Caco-2 (cell line): Measurements from ENCODE around the gene ADRA1B. TPM values are rescaled to one million over a fixed set of nuclear protein-coding genes. Genes with fewer than 3 reads are reported as not detected.
A peak's percentile ranks its signal among the peaks of the same experiment; 100 is the strongest.

ENCODE experiments used
- BruUV-seq: library from RNA; stranded (reverse); fragments of 400-500 nt; replicated peaks from 2 replicates; lab custom pipeline; 2021; lab: Mats Ljungman, UMichigan
- CTCF ChIA-PET: fragments of 300-600 bp; sonication (Branson Sonifier 250); formaldehyde crosslinking; loops from one replicate; lab custom pipeline; 2022; ENCODE audit warnings: antibody characterized with exemption; lab: Charles Lee
- POLR2A ChIA-PET: fragments of 300-600 bp; sonication (Branson Sonifier 250); formaldehyde crosslinking; loops from one replicate; lab custom pipeline; 2022; ENCODE audit warnings: antibody characterized with exemption; lab: Charles Lee
- DNase-seq, 2 experiments: peaks; one replicate each; pipeline versions ENCODE4 v3.0.0 to v3.0.0-alpha.2; 2020 to 2022
- H3K27me3 ChIP-seq: replicated peaks from 2 replicates; pipeline ENCODE4 v1.6.0; 2011; ENCODE audit warnings: low read length; ENCODE audit not compliant: control insufficient read depth, insufficient read depth
- H3K36me3 ChIP-seq: 2 replicates; pipeline ENCODE4 v1.5.1; 2011; ENCODE audit warnings: low read length; ENCODE audit not compliant: control insufficient read depth, insufficient read depth
- H3K4me1 ChIP-seq: fragments of 250-450 bp; sonication (Bioruptor Pico); 2 replicates; pipeline ENCODE4 v1.5.1; 2020; ENCODE audit warnings: mild to moderate bottlenecking
- H3K4me3 ChIP-seq: 2 replicates; pipeline ENCODE4 v1.5.1; 2011; ENCODE audit warnings: low read depth, mild to moderate bottlenecking, control low read depth, low read length
- H3K9me3 ChIP-seq: fragments of 250-450 bp; sonication (Bioruptor Pico); 2 replicates; pipeline ENCODE4 v1.5.1; 2020; ENCODE audit warnings: mild to moderate bottlenecking, moderate library complexity
- H3K27ac Mint-ChIP-seq: one replicate; pipeline ENCODE4 v1.8.0; 2022; ENCODE audit warnings: mixed read lengths; ENCODE audit not compliant: unreplicated experiment
- H3K27me3 Mint-ChIP-seq: one replicate; pipeline ENCODE4 v1.8.0; 2022; ENCODE audit warnings: mixed read lengths; ENCODE audit not compliant: insufficient read depth, unreplicated experiment
- H3K36me3 Mint-ChIP-seq: one replicate; pipeline ENCODE4 v1.8.0; 2022; ENCODE audit warnings: mild to moderate bottlenecking, mixed read lengths; ENCODE audit not compliant: insufficient read depth, unreplicated experiment
- H3K4me1 Mint-ChIP-seq: one replicate; pipeline ENCODE4 v1.8.0; 2022; ENCODE audit warnings: low read depth, mixed read lengths; ENCODE audit not compliant: unreplicated experiment
- H3K4me3 Mint-ChIP-seq: one replicate; pipeline ENCODE4 v1.8.0; 2022; ENCODE audit warnings: mild to moderate bottlenecking, moderate library complexity, mixed read lengths; ENCODE audit not compliant: unreplicated experiment
- H3K9me3 Mint-ChIP-seq: one replicate; pipeline ENCODE4 v1.8.0; 2022; ENCODE audit warnings: mixed read lengths; ENCODE audit not compliant: unreplicated experiment
- CTCF ChIP-seq, 2 experiments: fragments of 200-600 bp in 1 of 2; IDR thresholded peaks; 1 replicate in 1 of 2; 2 replicates in 1 of 2; pipeline versions ENCODE4 v1.5.1 to v1.8.0; 2011 to 2022; ENCODE audit warnings: antibody characterized with exemption in 1 of 2, control low read depth in 1 of 2, inconsistent platforms in 1 of 2, low read depth in 1 of 2, low read length in 1 of 2, mild to moderate bottlenecking in 1 of 2, moderate library complexity in 1 of 2; ENCODE audit not compliant: insufficient read depth in 1 of 2, severe bottlenecking in 1 of 2, unreplicated experiment in 1 of 2
- intact Hi-C: fragments of 100-400 bp; cut with micrococcal nuclease; formaldehyde crosslinking; loops from one replicate; pipeline ENCODE4 v1.10.0; 2022; ENCODE audit not compliant: unreplicated experiment
- total RNA-seq: library from RNA; stranded (reverse); gene quantifications from 2 replicates; pipeline ENCODE4 v1.2.3, GENCODE V29; 2022

Gene ADRA1B
- total RNA-seq, 1 experiment from 2014 or later = not detected

GRCh38 chr5:159878988-159879471 is 37.3 kb upstream of the ADRA1B start:
- peak in 1 of 2 experiments; percentile 25 for TF ChIP-seq CTCF (IDR thresholded peaks at IDR 0.05; ENCODE audit: insufficient read depth in 1 of 2, low read depth in 1 of 2, low read length in 1 of 2, severe bottlenecking in 1 of 2, unreplicated experiment in 1 of 2)
- no peaks in the 10 kb centered on the region for H3K36me3 ChIP-seq
- POLR2A ChIA-PET = no interaction called here
- CTCF ChIA-PET = no interaction called here
- peaks cover 11% of the 10 kb centered on the region for H3K4me1 Mint-ChIP-seq
- H3K27ac Mint-ChIP-seq = no peak overlapping the region
- peak; percentile 69 to 76 for DNase-seq
- H3K27me3 ChIP-seq = no peaks in the 10 kb centered on the region
- no peak overlapping the region for H3K4me3 Mint-ChIP-seq
- H3K4me1 ChIP-seq = no peaks in the 10 kb centered on the region; the same call in 1 of the 2 replicates
- peaks cover 24% of the 10 kb centered on the region for H3K27me3 Mint-ChIP-seq
- no TSS peak for BruUV-seq
- H3K36me3 Mint-ChIP-seq = no peaks in the 10 kb centered on the region
- H3K4me3 ChIP-seq = no peak overlapping the region
- peaks cover 7% of the 10 kb centered on the region for H3K9me3 Mint-ChIP-seq
- intact Hi-C loops = no loop called here
- no peaks in the 10 kb centered on the region for H3K9me3 ChIP-seq

GRCh38 chr5:159880676-159881075 is 35.6 kb upstream of the ADRA1B start:
- Histone ChIP-seq H3K4me3 (no peak overlapping the region), H3K4me1 (no peaks in the 10 kb centered on the region; the same call in 1 of the 2 replicates), H3K9me3 (no peaks in the 10 kb centered on the region), H3K36me3 (no peaks in the 10 kb centered on the region), H3K27me3 (no peaks in the 10 kb centered on the region)
- ChIA-PET POLR2A (no interaction called here), CTCF (no interaction called here)
- H3K36me3 Mint-ChIP-seq = no peaks in the 10 kb centered on the region
- peaks cover 15% of the 10 kb centered on the region for H3K27me3 Mint-ChIP-seq
- no peak for DNase-seq
- BruUV-seq = no TSS peak
- H3K4me1 Mint-ChIP-seq = peaks cover 11% of the 10 kb centered on the region
- no peak overlapping the region for H3K4me3 Mint-ChIP-seq
- H3K9me3 Mint-ChIP-seq = no peaks in the 10 kb centered on the region
- intact Hi-C loops = no loop called here
- no peak for TF ChIP-seq CTCF (IDR thresholded peaks at IDR 0.05; ENCODE audit: insufficient read depth in 1 of 2, low read depth in 1 of 2, low read length in 1 of 2, severe bottlenecking in 1 of 2, unreplicated experiment in 1 of 2)
- H3K27ac Mint-ChIP-seq = no peak overlapping the region

- H3K4me1 Mint-ChIP-seq = peaks cover 11% of the 10 kb centered on the region
These were observed 34.3 kb upstream of the ADRA1B start for GRCh38 chr5:159881967-159882366.

More at GRCh38 chr5:159881967-159882366, 34.3 kb upstream of the ADRA1B start:
- peaks cover 14% of the 10 kb centered on the region for H3K27me3 Mint-ChIP-seq
- H3K27ac Mint-ChIP-seq = no peak overlapping the region
- no peak for TF ChIP-seq CTCF (IDR thresholded peaks at IDR 0.05; ENCODE audit: insufficient read depth in 1 of 2, low read depth in 1 of 2, low read length in 1 of 2, severe bottlenecking in 1 of 2, unreplicated experiment in 1 of 2)
- DNase-seq = no peak
- CTCF ChIA-PET = no interaction called here
- H3K27me3 ChIP-seq = no peaks in the 10 kb centered on the region
- POLR2A ChIA-PET = no interaction called here
- no peaks in the 10 kb centered on the region for H3K36me3 ChIP-seq
- intact Hi-C loops = no loop called here
- no TSS peak for BruUV-seq
- no peak overlapping the region for H3K4me3 ChIP-seq
- H3K4me3 Mint-ChIP-seq = no peak overlapping the region
- H3K9me3 ChIP-seq = no peaks in the 10 kb centered on the region
- H3K9me3 Mint-ChIP-seq = no peaks in the 10 kb centered on the region
- no peaks in the 10 kb centered on the region; the same call in 1 of the 2 replicates for H3K4me1 ChIP-seq
- no peaks in the 10 kb centered on the region for H3K36me3 Mint-ChIP-seq
